ENCODE results near the gene AMMECR1. TPM values are rescaled to one million over a fixed set of nuclear protein-coding genes. Genes with fewer than 3 reads are reported as not detected.
"Not testable (repeated sequence)": the region's sequence is repeated elsewhere in the genome, so short reads cannot be mapped to it uniquely, and the experiment has no call there.

The AMMECR1 gene
- total RNA-seq, 1 donor from 2014 or later, result 2.2 TPM

DNA sequence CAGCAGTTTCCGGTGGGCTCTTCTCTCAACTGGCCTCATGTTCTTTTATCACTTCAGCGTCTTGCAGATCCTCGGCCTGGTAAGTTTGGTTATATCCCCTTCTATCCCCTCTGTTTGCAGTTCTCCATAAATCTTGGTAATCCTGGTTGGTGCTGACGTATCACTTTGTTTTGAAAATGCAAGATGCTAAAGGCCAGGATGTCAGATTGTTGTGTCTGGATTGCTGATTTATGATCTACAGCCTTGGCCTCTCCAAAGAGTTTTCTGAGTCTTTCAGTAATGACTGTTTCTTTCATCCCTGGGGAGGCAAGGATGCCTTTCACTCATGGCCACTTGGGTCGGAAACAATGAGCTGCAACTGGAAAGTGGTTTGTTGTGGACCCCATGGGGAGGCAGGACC, 146.4 kb downstream of the AMMECR1 start:
- DNase-seq (ENCODE audit: low read depth in 2 of 2), result no peak

GRCh38 chrX:110170029-110170428, 147.9 kb downstream of the AMMECR1 start:
- no peak for DNase-seq (ENCODE audit: low read depth in 2 of 2)

- peak in 1 of 2 donors; percentile 38 for DNase-seq (ENCODE audit: low read depth in 2 of 2)
Observed at GRCh38 chrX:110168585-110168984, 149.3 kb downstream of the AMMECR1 start.

GRCh38 chrX:110167952-110168451, 149.9 kb downstream of the AMMECR1 start:
- peak in 1 of 2 donors; percentile 41 for DNase-seq (ENCODE audit: low read depth in 2 of 2)

- DNase-seq (ENCODE audit: low read depth in 2 of 2), result peak; percentile 13 to 20
Observed at GRCh38 chrX:110163488-110163887, 154.4 kb downstream of the AMMECR1 start.

DNA sequence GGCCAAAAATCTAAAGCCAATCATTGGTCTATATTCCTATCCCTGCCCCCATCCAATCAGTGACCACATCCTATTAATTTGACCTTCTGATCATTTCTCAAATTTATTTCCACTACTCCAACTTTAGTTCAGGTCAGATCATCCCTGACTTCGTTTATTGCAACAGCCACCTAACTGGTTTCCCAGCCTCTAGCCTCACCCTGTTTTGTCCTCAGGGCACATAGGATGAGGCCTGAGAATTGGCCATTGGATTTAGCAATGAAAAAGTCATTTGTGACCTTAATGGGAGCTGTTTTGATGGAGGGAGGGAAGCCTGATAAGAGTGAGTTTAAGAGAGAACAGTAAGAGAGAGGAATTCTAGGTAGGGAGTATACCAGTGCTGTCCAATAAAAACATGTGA, 155.0 kb downstream of the AMMECR1 start:
- no peak for DNase-seq (ENCODE audit: low read depth in 2 of 2)

- no peak for DNase-seq (ENCODE audit: low read depth in 2 of 2)
Observed at GRCh38 chrX:110162131-110162530, 155.8 kb downstream of the AMMECR1 start.

- DNase-seq (ENCODE audit: low read depth in 2 of 2), result no peak
Observed at GRCh38 chrX:110161361-110161686, 156.6 kb downstream of the AMMECR1 start.

DNA sequence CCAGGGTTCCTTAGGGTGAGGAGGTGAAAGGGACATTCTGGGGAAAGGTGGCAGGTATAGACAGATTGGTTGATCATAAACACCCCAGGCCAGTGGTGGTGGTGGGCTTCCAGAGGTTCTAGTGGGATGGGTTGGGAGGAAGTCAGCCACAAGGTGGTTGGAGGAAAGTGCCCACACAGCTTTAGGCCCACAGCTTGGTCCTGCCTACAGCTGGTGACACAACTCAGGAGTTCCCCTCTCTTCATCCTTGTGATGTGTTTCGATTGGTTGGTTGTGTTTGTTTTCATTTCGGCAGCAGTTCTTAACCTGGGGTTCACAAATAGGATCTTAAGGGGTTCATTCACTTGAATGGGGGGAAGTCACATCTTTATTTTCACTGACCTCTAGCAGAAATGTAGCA, 158.0 kb downstream of the AMMECR1 start:
- DNase-seq (ENCODE audit: low read depth in 2 of 2), result no peak

- DNase-seq (ENCODE audit: low read depth in 2 of 2), result no peak
Observed at GRCh38 chrX:110159235-110159634, 158.7 kb downstream of the AMMECR1 start.

- DNase-seq (ENCODE audit: low read depth in 2 of 2), result no peak
Observed at GRCh38 chrX:110157444-110157843, 160.4 kb downstream of the AMMECR1 start.

GRCh38 chrX:110156167-110156754, 161.6 kb downstream of the AMMECR1 start:
- peak in 1 of 2 donors; percentile 32 for DNase-seq (ENCODE audit: low read depth in 2 of 2)

GRCh38 chrX:110155759-110156158, 162.1 kb downstream of the AMMECR1 start:
- no peak for DNase-seq (ENCODE audit: low read depth in 2 of 2)

DNA sequence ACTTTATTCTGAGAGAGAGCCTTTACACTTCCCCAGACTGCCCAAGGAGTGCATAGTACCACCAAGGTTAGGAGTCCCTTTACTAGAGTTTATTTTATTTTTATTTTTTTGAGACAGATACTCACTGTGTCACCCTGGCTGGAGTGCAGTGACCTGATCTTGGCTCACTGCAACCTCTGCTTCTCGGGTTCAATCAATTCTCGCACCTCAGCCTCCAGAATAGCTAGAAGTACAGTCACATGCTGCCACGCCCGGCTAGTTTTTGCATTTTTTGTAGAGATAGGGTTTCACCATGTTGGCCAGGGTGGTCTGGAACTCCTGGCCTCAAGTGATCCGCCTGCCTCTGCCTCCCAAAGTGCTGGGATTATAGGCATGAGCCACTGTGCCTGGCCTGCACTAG, 163.6 kb downstream of the AMMECR1 start:
- DNase-seq (ENCODE audit: low read depth in 2 of 2), result not testable (repeated sequence)

- no peak for DNase-seq (ENCODE audit: low read depth in 2 of 2)
Observed at GRCh38 chrX:110153896-110154295, 164.0 kb downstream of the AMMECR1 start.

- no peak for DNase-seq (ENCODE audit: low read depth in 2 of 2)
Observed at GRCh38 chrX:110153244-110153643, 164.6 kb downstream of the AMMECR1 start.

GRCh38 chrX:110146521-110146920, 171.4 kb downstream of the AMMECR1 start:
- DNase-seq (ENCODE audit: low read depth in 2 of 2), result peak; percentile 38 to 52

DNA sequence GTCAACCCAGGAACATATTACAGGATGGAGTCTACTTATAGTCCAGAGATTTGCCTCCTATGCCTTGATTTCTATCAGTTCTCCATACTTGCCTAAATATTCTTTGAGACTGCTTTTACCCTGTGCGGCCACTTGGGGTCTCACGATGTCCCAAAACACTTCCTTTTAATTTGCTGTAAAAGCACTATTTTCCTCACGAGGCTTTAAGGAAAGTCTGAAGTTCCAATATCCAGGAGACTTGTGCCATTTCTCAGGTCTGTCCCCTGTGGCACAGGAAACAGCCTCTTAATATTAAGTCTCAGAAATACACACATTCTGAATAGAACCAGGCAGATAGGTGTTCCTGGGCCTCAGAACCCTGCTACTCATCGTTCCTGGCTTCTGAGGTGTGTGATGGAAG, 172.0 kb downstream of the AMMECR1 start:
- peak; percentile 45 to 47 for DNase-seq (ENCODE audit: low read depth in 2 of 2)

DNA sequence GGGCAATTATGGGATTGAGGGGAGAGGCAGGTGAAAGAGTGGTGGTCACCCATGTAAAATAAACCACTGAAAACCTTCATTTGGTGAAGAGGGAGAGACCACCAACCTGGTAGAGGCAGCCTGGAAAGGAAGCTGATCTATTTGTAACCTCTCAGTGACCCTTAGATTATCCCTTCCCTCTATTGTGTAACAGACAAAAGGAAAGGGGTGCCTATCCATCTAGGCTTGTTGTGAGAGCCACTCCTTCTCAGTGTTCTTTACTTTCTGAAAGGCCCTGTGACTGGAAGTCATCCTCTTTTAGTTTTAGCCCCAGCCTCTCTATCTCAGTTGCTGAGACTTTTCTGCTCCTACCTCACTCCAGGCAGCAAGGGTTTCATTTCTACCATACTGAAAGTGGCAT, 172.6 kb downstream of the AMMECR1 start:
- no peak for DNase-seq (ENCODE audit: low read depth in 2 of 2)

Other genes with a start within 250 kb of the AMMECR1 start
- gene RTL9, start 40.8 kb upstream of the AMMECR1 start, total RNA-seq, result not detected in 2 replicates

Data from lung microvascular endothelial cell (primary cell).